HG03460 (cell line): ENCODE measurements around the gene MPZL1.

Experiments used
- ATAC-seq: cut with Tn5 transposase; IDR thresholded peaks from one replicate; pipeline ENCODE4 v1.9.1; 2021; ENCODE audit not compliant: unreplicated experiment

Gene MPZL1

DNA sequence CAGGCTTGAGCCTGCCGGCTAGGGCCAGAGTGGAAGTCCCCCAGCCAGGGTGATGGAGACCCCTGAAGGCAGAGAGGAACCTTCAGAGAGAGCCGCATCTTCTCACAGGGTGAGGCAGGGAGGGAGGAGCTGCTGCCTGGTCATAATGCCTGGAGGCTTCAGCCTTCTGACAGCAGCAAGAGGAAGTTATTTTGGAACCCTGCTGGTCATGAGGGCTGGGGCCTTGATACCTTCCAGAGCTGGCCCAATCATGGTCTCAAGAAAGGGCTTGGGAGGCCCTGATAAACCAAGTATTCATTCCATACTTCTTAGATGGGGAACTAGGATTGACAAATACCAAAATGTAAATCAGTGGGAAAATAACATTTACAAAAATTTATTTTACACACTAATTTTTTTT lies 26.6 kb upstream of the MPZL1 start:
- ATAC-seq = no peak

DNA sequence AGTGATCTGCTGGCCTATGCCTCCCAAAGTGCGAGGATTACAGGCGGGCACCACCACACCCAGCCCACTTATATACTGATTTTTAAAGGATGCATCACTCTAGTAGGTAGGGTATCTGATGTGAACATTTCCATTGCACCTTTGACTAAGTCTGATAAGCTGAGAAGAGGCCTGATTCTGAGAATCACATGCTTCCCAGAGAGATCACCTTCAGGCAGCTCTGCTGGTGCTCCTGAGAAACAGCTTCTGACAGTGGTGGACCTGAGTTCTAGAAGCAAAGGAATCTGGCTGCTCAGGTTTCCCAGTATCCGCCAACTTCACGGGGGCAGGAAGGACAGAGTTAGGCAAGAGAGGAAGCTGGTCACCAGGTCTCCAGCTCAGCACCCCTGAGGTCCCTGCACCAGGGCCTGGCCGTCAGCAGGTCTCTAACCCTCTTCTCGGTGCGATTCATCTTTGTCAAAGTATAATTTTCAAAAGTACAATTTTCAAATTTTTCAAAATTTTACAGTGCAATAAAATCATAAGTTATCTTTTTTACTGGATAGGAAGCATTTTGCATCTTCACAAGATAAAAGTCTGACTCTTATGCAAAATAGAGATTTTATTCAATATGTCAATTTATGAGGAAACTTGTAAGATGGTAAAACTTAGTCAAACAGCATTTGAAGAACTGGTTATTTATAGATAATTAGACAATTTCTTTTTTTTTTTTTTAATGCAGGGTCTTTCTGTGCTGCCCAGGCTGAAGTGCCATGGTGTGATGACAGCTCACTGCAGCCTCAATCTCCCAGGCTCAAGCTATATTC lies 25.8 kb upstream of the MPZL1 start:
- ATAC-seq = no peak

DNA sequence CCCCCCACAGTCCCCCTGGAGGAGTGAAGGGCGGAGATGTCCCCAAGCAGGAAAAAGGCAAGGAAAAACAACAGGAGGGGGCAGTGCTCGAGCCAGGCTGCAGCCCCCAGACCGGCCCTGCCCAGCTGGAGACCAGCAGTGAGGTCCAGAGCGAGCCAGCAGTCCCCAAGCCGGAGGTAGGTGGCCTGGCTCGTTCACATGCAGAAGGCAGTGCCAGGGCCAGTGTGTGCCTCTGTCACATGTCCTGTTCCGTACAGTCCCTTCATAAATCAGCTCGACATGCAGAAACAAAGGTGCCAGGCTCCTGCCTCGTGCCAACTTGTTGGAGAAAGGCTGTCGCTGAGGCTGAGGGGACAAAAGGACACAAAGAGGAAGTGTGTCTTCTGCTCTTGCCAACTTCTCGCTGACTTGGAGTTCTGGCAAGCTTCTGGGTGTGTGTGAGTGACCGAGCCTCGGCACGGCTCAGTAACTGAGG lies 24.1 kb upstream of the MPZL1 start:
- ATAC-seq = no peak

DNA sequence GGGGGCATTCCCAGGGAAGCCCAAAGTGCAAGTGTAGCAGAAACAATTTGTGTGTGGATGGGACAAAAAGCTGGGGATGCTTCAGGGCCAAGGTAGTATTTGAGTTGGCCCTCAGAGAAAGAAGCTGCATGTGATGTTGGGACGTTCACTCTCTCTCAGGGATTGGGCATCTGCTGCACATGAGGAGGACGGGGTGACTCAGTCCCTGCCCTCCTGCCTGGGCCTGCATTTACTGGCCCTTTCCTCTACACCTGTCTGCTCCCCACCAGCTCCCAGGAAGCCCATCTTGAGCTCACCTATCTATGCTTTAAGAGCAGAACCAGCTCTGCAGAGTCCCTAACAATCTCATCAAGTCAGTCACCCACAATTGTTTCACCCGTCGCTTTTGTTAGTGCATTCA lies 23.5 kb upstream of the MPZL1 start:
- ATAC-seq = no peak

DNA sequence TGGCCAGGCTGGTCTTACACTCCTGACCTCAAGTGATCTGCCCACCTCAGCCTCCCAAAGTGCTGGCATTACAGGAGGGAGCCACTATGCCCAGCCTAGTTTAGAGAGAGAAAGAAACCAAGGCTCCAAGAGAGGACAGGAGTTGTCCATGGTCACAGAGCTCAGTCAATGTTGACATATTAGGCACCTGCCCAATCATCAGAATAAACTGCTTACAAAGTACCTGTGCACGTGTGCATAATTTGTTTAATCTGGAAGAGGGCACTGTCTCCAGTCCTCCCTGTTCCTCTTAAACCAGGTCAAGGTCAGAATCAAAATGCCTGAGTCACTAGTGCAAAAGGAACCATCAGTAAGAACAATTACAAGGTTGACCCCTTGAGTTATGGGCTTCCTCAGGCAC lies 20.3 kb upstream of the MPZL1 start:
- no peak for ATAC-seq

DNA sequence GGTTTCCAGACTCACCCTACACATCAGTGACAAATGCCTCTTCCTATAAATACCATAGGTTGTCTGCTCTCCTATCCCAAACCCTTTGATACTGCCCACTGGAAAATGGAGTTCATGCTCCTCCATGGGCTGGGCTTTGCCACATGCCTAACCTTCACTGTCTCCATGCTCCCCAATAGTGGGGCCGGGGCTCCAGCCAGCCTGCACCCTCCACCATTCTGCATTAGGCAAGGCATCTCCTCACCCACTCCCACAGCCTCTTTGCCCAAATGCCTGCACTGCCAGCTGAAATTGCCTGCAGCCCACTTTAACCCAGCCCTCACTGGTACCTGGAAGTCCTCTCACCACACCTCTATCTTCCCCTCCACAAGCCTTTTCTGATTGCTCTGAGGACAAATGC lies 18.2 kb upstream of the MPZL1 start:
- no peak for ATAC-seq

DNA sequence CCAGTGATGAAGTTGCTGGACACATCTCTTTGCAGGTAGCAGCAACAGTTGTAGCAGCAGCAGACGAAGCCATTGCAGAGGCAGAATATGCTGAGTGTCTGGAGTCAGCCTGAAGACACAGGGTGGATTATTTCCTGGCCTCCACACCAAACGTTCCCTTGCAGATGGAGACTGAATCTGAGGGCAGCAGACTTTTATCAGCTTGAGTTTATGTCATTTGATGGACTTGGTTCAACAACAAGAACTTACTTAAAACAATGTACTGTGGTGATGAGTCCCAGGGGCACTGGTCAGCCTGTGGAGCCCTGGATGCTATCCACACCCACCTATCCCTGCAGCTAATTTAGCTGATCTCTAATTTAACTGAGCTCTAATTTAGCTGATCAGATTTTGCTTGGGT lies 17.1 kb upstream of the MPZL1 start:
- no peak for ATAC-seq

DNA sequence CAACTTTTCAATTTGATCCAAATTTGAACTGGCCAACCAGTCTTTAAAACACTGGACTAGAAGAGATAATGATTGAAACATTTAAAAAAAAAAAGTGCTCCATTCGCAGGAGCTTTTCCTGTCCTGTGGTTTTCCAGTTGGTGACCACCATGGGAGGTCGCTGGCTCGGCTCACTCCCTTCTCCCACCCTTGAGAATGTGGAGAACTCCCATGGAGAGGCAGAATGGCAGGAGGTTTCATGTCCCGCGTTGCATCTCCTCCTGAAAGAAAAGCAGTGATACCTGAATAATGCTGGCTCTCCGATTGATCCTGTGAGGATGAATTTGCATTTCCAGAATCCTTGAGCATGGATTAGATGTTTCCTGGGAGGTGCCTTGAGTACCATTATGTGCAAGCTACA lies 16.5 kb upstream of the MPZL1 start:
- ATAC-seq = no peak

DNA sequence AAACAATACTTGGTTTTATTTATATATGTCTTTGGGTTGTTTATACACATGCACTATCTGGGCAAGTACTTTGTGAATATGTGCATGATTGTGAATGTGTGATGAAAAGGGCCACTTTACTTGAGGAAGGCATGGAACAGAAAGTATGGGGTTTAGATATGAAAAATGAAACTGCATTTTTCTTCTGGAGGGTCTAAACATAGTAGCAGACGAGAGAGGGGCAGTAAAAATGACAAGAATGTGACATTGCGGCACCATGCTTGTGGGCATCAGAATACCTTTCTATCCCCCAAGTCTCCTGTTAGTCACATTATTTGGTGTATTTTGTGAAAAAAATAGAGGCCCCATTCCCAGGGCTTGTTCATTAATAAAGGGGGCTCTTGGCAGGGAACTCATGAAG lies 15.4 kb upstream of the MPZL1 start:
- ATAC-seq = no peak

DNA sequence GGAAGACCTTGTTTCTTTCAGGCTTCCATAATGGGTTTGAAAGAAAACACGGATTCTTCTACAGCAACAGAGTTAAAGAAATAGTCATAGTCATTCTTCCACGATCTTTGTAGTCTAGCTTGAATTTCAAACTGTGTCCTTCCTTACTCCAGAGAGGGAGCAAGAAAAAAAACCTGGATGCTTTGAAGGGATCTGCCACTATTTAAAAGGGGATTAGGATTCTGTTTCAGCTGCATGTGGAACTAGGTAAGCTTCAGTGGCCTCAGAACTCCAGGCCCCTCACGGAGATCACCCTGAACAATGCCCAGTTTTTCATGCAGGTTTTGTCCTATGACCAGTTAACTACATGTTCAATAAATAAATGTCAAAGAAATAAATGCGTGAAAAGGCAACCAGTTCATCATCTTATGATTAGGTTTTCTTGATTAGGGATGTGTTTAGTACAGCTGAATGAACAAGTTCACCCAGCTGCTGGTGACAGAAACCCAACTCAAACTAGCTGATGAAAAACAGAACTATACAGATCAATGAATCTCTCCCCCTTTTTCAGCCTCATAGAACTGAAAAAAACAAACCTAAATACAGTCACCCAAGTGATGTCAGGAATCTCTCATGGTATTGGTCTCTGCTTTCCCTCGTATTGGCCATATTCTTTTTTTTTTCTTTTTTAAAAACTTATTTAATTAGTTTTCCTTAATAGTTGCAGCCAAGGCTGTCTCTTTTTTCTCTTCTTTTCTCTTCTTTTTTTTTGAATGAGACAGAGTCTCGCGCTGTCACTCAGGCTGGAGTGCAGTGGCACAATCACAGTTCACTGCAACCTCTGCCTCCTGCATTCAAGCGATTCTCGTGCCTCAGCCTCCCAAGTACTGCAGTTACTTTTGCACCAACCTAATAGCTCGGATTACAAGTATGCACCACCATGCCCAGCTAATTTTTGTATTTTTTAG lies 14.6 kb upstream of the MPZL1 start:
- peak; percentile 48 for ATAC-seq

DNA sequence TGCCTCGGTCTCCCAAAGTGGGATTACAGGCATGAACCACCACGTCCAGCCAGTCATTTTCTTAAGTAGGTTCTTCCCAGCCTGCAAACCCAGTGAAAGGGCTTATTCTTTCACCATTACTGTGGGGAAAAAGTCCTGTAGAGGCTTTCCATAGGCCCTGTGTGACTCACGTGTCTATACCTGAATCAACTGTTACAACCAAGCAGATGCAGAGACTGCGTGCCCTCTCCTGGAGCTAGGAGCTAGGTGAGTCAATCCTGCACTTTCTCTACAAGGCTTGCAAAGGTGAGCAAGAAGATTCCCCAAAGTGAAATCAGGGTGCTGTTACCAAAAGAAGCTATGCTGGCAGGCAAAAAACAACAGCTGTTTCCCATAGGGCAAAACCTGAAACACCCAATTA lies 13.8 kb upstream of the MPZL1 start:
- ATAC-seq = no peak

DNA sequence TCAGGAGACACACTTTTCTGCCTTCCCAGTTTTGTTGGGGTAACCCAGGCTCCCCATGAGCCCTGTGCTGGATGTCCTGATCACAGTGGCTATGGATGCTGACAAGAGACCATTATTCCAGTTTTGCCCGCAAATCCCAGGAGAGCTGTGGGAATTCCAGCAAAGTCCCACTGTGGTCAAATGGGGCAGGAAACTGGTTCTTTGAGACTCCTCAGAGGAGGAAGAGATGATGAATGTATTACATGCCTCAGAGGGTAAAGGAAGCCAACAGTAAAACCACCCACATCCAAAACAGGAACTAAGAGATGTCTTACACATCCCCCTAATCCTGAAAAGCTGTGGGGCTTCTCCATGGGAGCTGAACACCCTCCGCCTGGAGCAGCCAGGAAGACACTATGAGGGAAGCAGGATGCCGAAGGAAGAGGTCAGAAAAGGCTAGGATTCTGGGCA lies 12.8 kb upstream of the MPZL1 start:
- peak; percentile 44 for ATAC-seq

DNA sequence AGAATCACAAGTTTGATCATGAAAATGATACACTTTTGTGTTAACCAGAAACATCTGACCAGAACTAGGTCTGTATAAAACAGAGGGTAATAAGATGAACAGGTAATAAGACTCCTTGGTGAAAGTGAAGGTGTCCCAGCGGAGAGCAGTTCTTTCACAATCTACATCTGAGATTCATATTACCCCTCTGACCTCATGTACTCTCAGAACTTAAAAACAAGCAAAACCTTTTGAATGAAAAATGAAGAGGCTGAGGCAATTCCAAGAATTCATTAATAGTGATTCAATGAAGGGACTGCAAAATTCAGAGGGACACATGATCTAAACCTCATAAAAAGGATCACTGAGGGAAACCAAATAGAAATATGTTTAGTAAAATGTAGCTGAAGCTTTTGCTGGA lies 10.9 kb upstream of the MPZL1 start:
- no peak for ATAC-seq

DNA sequence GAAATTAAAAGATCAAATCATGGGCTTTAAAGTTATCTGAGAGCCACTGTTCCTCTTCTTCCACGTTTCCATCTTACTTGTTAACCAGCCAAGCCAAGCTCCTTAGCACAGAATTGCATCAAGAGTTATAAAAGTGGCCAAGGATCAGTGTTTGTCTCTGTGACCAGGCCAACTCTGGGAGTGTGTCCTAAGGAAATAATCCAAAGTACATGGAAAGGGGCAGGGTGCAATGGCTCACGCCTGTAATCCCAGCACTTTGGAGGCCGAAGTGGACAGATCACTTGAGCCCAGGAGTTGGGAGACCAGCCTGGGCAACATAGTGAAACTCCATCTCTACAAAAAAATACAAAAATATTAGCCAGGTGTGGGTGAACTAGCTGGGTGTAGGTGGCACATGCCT lies 10.0 kb upstream of the MPZL1 start:
- ATAC-seq = no peak

DNA sequence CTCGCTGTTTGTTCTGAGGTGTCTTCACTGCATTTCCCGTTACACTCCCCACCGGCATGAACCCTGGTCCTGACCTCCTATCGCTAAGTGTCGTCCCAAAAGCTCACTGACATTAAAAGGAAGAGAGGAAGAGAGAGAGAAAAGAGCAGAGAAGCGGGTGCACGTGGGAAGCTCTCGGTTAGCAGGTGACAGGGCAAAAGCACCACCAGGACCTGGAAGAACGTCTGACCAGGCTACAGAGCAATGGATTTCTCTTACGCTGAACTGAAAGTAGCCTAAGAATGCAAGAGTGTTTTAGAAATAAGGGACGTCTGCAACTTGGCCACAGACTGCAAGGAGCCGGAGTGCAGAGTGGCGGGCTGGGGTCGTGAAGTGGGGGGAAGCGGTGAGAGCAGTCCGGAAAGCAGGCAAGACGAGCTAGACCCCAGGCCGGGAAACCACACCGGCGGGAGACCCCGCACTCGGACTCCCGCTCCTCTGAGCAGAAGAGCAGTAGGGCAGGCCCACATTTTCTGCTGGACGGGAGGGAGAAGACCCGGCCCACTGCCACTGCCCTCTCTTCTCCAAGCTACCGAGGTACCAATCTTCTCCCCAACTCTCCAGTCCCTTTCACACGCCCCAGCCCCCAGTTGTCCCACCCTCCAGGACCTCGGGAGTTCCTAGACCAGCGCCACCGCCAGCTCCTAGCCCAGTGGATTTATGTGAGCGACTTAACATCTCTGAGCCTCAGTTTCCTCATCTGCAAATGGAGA lies 8.3 kb upstream of the MPZL1 start:
- no peak for ATAC-seq

DNA sequence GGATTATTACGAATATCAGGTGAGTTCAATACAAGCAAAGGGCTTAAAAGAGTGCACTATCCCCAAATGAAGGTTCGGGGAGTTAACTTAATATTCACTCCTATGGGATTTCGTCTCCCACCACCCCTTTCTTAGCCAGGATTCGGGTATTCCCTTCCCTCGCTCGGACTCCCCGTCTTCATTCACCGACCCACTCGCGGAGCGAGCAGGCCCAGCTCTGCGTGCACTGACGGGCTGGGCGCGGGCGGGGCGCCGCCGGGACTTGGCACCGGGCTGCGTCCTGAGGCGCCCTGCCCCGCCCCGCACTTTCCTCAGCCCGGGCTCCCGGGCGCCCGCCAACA lies 7.7 kb upstream of the MPZL1 start:
- ATAC-seq = peak; percentile 48

DNA sequence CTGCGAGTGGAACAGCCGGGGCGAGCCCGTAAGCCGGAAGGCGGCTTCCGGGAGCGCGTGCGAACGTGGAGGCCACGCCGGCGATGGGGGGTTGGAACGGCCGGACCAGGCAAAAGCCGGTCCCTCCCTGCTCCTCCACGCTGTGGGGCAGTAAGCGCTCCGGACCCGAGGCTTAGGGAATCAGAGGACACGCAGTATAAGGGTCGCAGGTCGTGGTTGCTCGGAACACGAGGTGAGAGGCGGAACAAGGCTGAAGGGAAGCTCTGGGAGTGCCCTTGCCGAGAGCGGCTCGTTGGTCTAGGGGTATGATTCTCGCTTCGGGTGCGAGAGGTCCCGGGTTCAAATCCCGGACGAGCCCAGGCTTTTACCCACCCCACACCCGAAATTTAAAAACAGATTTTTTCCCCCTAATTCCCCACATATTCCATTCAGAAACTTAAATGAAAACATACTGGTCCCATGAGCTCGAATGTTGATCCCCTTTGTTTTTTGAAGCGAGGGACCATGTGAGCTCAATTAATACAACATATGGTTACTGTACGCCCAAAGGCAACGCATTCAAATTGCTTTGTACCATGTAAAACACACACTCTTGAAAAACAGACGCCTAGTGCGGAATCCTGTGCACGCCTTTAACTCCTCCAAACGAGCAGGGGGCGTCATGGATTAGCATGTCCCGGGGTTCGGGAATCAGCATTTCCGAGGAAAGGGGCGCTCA lies 7.2 kb upstream of the MPZL1 start:
- peak; percentile 53 for ATAC-seq

DNA sequence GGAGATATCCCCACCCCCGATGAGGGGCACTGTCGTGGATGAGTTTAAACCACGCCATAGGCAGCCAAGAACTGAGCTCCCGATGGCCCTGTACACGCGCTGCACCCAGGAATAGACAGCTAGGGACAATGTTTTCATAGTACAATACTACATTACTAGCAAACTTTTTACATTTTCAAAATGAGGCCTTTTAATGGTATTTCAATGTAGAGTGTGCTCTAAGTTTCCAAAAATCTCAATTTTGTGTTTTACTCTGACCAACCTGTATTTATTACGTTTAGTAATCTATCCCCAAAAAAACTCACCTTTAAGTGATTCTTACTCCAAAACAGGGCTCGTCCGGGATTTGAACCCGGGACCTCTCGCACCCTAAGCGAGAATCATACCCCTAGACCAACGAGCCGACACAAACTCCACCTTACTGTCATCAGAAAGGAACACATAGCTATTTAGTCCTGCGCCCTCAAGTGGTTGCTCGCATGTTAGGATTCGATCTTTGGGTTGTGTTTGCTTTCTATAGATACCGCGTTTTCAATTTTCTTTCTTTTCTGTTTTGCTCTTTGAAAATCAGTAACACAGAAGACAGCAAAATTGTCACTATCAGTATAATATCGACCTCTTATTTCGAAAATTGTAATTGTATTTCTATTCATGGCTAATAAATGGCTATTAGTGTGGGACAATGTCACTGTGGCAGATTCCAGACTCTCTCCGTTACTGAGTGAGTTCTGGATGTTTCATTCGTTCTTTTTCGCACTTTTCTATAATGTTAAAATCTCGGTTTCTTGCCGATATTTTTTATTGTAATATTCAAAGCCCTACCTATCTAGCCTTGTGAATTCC lies 6.4 kb upstream of the MPZL1 start:
- ATAC-seq = peak; percentile 36

DNA sequence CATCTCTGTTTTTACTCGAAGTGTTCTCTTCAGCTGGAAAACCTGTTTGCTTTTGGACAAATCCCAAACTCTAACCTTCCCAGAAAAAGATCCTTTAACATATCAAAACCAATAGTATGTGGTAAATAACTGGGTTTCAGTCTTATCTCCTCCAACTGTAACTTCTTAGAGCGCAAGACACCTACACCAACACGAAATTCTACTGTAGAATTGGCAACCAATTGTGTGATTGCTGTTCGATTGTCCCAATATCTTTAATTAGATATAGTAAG lies 5.8 kb upstream of the MPZL1 start:
- no peak for ATAC-seq

DNA sequence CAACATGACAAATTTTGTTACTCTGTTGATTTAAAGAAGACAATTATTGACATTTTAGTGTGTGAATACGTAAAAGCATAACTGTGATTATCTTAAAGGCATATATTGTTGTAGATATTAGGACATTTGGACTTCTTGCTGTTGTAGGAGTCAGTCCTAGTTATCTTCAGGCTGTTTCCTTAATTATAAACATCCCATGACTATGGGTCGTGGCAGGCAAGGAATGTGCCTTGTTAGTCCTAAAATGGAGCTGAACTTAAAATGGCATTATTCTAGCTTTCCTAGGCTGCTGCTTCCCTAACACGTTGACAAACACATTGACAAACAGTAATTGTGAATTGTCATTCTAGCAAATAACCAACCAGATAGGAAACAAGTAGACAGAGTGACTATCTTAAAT lies 4.4 kb upstream of the MPZL1 start:
- ATAC-seq = no peak
